Motor neuron (in vitro differentiated cells): ENCODE measurements around the gene JMJD7. TPM values are rescaled to one million over a fixed set of nuclear protein-coding genes. Genes with fewer than 3 reads are reported as not detected.

Source experiments
- ATAC-seq, 8 experiments: fragments of 200-7000 bp; cut with Tn5 transposase; replicated peaks in 6 of 8; 2 replicates each; pipeline ENCODE4 v1.8.0; 2021; ENCODE audit warnings: mild to moderate bottlenecking in 8 of 8, moderate library complexity in 8 of 8
- H3K27ac ChIP-seq, 2 donors: fragments of 250-450 bp; sonication (Bioruptor Pico); 2 replicates each; pipeline ENCODE4 v1.9.0; 2021; ENCODE audit warnings: antibody characterized with exemption in 2 of 2, mild to moderate bottlenecking in 2 of 2, moderate library complexity in 1 of 2
- H3K4me1 ChIP-seq, 2 donors: fragments of 250-450 bp; sonication (Bioruptor Pico); replicated peaks in 1 of 2; 2 replicates each; pipeline ENCODE4 v1.6.1; 2021; ENCODE audit warnings: antibody characterized with exemption in 2 of 2, mild to moderate bottlenecking in 2 of 2, moderate library complexity in 1 of 2
- H3K4me3 ChIP-seq, 5 donors: fragments of 250-450 bp; sonication (Bioruptor Pico); 2 replicates each; pipeline ENCODE4 v1.9.0; 2021; ENCODE audit warnings: antibody characterized with exemption in 5 of 5, mild to moderate bottlenecking in 5 of 5, moderate library complexity in 4 of 5
- WGBS, 10 experiments: fragments of 450-650 bp; shearing (Covaris generic); methylation state at CpG; one replicate each; pipeline ENCODE4 v1.0.0; 2022; 5-methylcytosine and 5-hydroxymethylcytosine counted together
- in situ Hi-C, 9 experiments: fragments of 400-800 bp; cut with MboI; loops; one replicate each; pipeline ENCODE4 v1.15.0; 2021; ENCODE audit warnings: low sequenced_read_pairs in 9 of 9, low pct_unique_long_range_greater_than_20kb in 2 of 9; ENCODE audit not compliant: unreplicated experiment in 9 of 9
- total RNA-seq, 8 experiments: library from RNA; unstranded; fragments of 300-600 nt; gene quantifications; 2 replicates each; pipeline versions ENCODE4 v1.2.3 to v1.2.4, GENCODE V29; 2022

Gene JMJD7
- total RNA-seq, 8 experiments from 2014 or later, result 4.0 to 8.8 (median 5.7) TPM

DNA sequence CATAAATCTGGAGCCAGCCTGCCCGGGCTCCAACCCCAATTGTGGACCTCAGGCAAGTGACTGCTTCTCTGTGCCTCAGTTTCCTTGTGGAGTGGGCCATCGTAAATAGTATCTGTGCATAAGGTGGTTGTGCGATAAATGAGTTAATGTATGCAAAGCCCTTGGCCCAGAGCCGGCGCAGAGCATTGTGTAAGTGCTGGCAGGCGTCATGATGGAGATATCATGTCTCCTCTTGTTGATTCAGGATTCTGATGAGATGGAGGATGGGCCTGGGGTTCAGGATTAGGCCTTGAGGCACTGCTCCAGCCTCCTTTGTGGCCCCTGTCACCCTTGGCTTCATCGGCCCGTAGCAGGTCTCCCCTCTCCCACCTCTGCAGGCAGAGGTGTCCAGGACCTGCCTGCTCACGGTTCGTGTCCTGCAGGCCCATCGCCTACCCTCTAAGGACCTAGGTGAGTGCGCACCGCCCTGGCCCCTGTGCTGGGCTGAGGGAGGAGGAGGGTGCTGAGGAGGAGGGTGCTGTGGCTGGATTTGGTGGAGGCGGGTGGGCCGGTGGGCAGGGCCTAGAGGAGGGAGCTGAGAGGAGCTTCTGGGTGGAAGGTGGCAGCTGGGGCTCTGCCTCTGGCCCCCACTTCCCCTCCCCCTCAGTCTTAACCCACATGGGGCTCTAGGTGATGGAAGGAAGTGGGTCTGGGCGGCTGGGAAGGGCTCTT lies 12.0 kb downstream of the JMJD7 start:
- in situ Hi-C loops, result no loop called here
- Histone ChIP-seq H3K4me1 (no peaks in the 10 kb centered on the region), H3K27ac (no peak overlapping the region), H3K4me3 (no peak overlapping the region)
- ATAC-seq, result peak in 1 of 8 experiments; percentile 9
- WGBS, 10 experiments, result 80 to 87% (median 87%) methylated on average over 1 to 4 of the region's 16 CpGs; no CpG with 5 or more reads in 7 of the 10 experiments

DNA sequence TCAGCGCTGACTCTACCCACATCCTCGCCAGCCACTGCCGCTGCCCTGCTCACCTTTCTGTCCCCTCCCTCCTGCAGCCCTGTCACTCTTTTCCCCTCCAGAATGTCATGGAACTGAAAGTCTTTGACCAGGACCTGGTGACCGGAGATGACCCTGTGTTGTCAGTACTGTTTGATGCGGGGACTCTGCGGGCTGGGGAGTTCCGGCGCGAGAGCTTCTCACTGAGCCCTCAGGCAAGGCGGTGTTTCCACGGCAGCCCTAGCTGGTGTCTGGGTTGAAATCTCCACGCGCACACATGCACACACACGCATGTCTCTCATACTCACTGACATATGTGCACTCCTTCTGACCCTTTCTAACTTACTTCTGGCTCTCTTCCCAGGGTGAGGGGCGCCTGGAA lies 12.8 kb downstream of the JMJD7 start:
- H3K4me3 ChIP-seq, result no peak overlapping the region
- ATAC-seq, result no peak
- H3K27ac ChIP-seq, result no peak overlapping the region
- 67 to 100% (median 100%) methylated on average over 1 to 5 of the region's 15 CpGs; no CpG with 5 or more reads in 3 of the 10 experiments for WGBS, 10 experiments
- H3K4me1 ChIP-seq, result no peaks in the 10 kb centered on the region
- in situ Hi-C loops, result no loop called here

DNA sequence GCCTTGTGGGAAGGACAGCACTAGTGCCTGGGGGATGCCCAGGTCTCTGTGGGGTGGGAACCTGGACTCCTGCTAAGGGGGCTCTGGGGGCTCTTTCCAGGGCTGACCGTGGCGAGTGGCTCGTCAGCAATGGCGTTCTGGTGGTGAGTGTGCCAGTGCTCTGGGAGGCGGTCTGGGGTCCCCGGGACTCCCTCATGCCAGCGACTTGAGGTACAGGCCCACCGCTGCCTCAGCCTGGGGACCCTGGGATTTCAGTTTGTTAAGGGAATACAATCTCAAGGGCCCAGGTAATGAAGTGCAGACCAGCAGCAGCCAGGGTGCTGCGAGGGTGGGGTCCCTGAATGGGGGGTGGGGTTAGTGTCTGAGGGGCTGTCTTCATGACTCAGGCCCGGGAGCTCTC lies 13.2 kb downstream of the JMJD7 start:
- no peak overlapping the region for H3K4me3 ChIP-seq
- H3K4me1 ChIP-seq, result no peaks in the 10 kb centered on the region
- in situ Hi-C loops, result no loop called here
- 100% methylated on average over 1 of the region's 10 CpGs; no CpG with 5 or more reads in 9 of the 10 experiments for whole genome bisulfite sequencing, 10 experiments
- H3K27ac ChIP-seq, result no peak overlapping the region
- no peak for ATAC-seq

DNA sequence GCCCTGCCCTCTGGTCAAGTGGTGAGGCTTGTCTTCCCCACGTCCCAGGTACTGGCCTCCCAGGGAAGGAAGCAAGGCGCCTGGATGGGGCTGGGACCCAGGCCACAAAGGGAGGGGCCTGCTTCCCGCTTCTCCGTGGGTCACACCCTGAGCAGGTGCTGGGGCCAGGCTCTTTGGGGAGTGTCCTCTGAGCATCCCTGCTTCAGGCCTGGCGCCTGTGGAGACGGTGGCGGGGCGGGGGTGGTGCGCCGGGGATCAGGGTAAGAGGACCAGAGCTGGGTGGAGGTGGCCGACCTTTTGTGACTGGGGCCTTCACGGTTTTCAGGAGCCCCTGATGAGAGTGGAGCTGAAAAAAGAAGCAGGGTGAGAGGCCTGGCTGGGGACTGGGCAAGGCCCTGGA lies 14.3 kb downstream of the JMJD7 start:
- no peak overlapping the region for H3K27ac ChIP-seq
- ATAC-seq, result peak in 1 of 8 experiments; percentile 28
- in situ Hi-C loops, result no loop called here

DNA sequence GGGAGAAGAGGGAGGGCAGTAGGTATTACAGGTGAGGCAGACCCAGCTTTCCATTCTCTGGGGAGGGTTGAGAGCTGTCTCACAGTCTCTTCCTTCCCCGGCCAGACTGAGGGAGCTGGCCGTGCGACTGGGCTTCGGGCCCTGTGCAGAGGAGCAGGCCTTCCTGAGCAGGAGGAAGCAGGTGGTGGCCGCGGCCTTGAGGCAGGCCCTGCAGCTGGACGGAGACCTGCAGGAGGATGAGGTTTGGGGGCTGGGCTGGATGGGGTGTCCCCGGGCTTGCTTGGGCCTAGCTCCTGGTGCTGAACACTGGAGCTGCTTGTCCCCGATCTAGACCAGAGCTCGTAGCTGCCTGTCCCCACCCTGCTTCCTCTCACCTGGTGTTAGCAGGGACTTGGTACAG lies 15.7 kb downstream of the JMJD7 start:
- H3K27ac ChIP-seq, result no peak overlapping the region
- WGBS, 10 experiments, result 96 to 100% (median 100%) methylated on average over 1 to 5 of the region's 10 CpGs; no CpG with 5 or more reads in 7 of the 10 experiments
- no peak for ATAC-seq
- H3K4me1 ChIP-seq, result no peaks in the 10 kb centered on the region
- in situ Hi-C loops, result no loop called here
- no peak overlapping the region for H3K4me3 ChIP-seq

More for the DNA sequence above, 14.3 kb downstream of the JMJD7 start:
- no peaks in the 10 kb centered on the region for H3K4me1 ChIP-seq
- H3K4me3 ChIP-seq, result no peak overlapping the region
- 0 to 78% (median 40%) methylated on average over 1 to 7 of the region's 12 CpGs; no CpG with 5 or more reads in 7 of the 10 experiments for WGBS, 10 experiments

DNA sequence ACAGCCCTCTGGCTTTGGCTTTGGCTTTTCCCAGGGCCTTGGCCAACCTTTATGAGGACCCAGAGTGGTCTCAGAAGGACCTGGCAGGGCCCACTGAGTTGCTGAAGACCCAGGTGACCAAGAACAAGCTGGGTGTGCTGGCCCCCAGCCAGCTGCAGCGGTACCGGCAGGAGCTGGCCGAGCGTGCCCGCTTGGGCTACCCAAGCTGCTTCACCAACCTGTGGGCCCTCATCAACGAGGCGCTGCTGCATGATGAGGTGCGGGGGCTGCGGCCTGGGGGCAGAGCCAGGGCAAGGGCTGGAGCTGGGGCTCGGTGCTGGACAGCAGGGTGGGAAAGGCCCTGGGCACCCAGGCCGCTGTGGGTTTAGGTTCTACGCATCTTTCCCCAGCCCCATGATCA lies 16.9 kb downstream of the JMJD7 start:
- in situ Hi-C loops, result no loop called here
- 50 to 100% (median 100%) methylated on average over 1 to 2 of the region's 12 CpGs; no CpG with 5 or more reads in 7 of the 10 experiments for WGBS, 10 experiments
- ATAC-seq, result no peak
- Histone ChIP-seq H3K4me3 (no peak overlapping the region), H3K4me1 (no peaks in the 10 kb centered on the region), H3K27ac (no peak overlapping the region)

DNA sequence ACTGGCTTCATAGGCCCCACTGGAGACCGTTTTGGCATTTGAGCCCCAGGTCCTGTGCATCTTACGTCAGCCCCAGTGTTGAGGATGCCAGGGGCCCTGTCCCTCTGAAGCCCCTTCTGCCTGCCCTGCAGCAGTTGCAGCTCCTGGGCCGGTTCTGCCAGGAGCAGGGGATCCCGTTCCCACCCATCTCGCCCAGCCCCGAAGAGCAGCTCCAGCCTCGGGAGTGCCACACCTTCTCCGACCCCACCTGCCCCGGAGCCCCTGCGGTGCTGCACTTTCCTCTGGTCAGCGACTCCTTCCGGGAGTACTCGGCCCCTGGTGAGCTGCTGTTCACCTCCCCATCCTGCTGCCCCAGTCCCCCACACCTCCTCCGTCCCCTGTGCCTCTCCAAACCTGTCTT lies 19.3 kb downstream of the JMJD7 start:
- Histone ChIP-seq H3K4me3 (no peak overlapping the region), H3K4me1 (no peaks in the 10 kb centered on the region), H3K27ac (no peak overlapping the region)
- ATAC-seq, result no peak
- in situ Hi-C loops, result no loop called here
- WGBS, 10 experiments, result 80% methylated on average over 1 of the region's 14 CpGs; no CpG with 5 or more reads in 9 of the 10 experiments

DNA sequence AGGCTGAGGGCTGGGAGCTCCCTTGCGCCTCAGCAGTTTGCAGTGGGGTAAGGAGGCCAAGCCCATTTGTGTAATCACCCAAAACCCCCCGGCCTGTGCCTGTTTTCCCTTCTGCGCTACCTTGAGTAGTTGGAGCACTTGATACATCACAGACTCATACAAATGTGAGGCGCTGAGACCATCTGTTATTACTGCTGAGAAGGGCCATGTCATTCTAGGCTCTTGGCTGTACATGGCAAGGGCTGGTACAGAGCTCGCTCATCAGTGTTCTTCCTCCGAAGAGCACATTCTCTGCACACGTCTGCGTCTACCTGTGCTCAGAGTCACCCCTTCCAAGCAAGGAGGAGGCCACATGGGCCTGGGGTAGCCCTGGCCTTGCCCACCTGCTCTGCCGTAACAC lies 20.1 kb downstream of the JMJD7 start:
- no peak overlapping the region for H3K4me3 ChIP-seq
- no peak for ATAC-seq
- whole genome bisulfite sequencing, 10 experiments, result 90 to 100% (median 92%) methylated on average over 1 to 5 of the region's 9 CpGs; no CpG with 5 or more reads in 7 of the 10 experiments
- in situ Hi-C loops, result no loop called here
- H3K4me1 ChIP-seq, result no peaks in the 10 kb centered on the region
- no peak overlapping the region for H3K27ac ChIP-seq

DNA sequence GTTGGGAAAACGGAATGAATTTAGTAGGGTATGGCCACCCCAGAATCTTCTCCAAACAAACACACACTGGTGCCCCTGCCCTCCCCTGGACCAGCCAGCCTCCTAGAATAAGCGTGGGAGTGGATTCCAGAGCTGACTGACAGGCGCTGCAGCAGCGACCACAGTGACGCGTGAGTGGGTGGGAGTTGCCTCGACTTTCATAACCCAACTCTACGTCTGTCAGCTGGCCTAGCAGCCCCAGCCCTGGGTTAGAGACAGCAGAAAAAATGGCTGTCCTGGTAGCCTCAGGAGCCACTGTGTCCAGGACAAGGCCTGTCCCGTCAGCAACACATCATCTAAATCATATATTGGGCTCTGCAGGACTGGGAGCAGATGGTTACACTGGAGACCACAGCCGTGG lies 20.7 kb downstream of the JMJD7 start:
- no peak for ATAC-seq
- H3K27ac ChIP-seq, result no peak overlapping the region
- 57 to 100% (median 90%) methylated on average over 1 to 2 of the region's 10 CpGs; no CpG with 5 or more reads in 4 of the 10 experiments for WGBS, 10 experiments

DNA sequence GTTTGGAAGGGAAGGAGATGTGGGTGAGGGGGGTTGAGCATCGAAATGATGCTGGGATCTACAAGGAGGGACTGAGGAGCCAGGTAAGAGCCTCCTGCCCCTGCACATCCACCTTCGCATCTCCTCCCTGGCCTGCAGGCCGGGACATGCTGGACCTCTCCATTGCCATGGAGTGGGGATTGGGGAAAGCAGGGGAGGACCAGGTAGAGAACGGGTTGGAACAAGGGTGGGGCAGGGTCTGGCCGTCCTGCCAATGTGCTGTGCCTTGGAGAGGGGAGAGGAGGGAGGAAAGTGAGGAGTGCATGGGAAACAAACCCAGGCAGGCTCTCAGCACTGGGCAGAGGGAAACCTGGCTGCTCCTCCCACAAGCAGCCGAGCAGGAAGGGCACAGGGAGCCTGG lies 21.3 kb downstream of the JMJD7 start:
- H3K27ac ChIP-seq, result no peak overlapping the region

More for the DNA sequence above, 20.7 kb downstream of the JMJD7 start:
- Histone ChIP-seq H3K4me3 (no peak overlapping the region), H3K4me1 (no peaks in the 10 kb centered on the region)
- in situ Hi-C loops, result no loop called here

DNA sequence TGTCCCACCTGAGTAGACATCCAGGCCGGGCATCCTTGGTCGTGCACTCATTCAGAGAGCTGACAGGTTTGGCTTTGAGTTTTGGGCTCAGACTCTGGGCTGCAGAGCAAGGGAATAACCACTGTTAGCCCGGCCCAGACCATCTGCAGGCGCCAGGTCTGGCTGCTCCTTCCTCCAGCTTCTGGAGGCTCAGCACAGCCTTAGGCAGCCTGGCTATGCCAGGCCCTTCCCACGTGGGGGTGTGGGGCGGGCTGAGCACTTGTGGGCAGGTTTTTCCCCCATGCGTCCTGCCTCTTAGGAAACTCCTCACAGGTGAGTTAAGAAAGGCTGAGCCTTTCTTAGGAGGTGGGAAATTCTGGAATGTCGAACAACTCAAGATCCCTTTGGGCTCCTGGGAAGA lies 22.0 kb downstream of the JMJD7 start:
- 18 to 80% (median 75%) methylated on average over 1 to 4 of the region's 8 CpGs; no CpG with 5 or more reads in 4 of the 10 experiments for WGBS, 10 experiments
- Histone ChIP-seq H3K27ac (no peak overlapping the region), H3K4me1 (peaks cover 1 to 9% of the 10 kb centered on the region in 2 donors), H3K4me3 (no peak overlapping the region)
- in situ Hi-C loops, result no loop called here
- peak in 3 of 8 experiments; percentile 41 to 71 (median 66) for ATAC-seq

More for the DNA sequence above, 21.3 kb downstream of the JMJD7 start:
- in situ Hi-C loops, result no loop called here
- no peak for ATAC-seq
- no peak overlapping the region for H3K4me3 ChIP-seq
- peaks cover 0 to 3% of the 10 kb centered on the region in 2 donors for H3K4me1 ChIP-seq
- 80 to 100% (median 95%) methylated on average over 1 to 2 of the region's 6 CpGs; no CpG with 5 or more reads in 6 of the 10 experiments for WGBS, 10 experiments

DNA sequence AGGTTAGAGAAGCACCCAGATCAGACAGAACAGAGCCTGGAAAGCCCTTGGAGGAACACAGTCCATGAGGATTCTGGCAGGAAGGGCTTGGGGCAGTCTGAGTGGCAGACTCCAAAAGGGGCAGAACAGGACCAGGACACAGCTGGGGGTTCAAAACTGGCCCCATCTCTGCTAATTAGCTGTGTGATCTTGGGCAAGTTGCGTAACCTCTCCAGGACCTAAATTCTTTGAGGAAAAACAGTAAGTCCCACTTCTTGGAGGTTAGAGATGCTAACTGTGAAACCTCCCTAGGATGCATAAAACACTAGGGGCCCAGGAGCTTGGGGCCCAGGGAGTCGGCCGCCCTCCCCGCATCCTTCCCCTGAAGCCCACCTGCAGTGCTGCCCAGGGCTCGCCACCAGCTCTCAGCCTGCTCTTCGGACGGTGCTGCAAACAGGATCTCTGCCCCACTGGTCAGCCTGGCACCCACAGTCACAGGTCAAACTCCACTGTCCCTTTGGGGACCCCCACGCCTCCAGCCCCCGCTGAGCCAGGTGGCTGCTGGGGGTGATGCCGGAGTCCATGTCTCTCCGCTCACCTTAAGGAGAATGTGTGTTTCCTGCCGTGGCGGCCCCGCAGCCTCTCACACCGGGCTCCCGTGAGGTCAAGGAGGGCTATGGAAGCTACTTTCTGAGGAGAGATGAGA lies 22.7 kb downstream of the JMJD7 start:
- in situ Hi-C loops, result no loop called here

DNA sequence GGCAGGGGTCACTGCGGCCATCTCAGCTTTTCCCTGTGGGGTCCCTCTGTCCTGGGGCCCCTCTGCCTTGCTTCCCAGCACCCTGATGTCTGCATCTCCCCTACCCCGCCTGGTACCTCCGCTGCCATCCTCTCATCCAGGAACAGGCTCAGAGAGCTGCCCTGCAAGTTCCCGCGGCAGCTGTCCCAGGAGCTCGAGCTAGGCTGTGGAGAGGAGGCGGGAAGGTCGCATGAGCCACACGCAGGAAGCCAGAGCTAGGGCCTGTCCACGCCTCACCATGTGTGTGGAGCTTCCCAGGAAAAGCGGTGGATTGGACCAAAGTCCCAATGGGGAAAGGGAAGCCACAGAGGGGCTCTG lies 23.3 kb downstream of the JMJD7 start:
- ATAC-seq, result no peak
- 3 to 100% (median 70%) methylated on average over 1 to 6 of the region's 11 CpGs; no CpG with 5 or more reads in 6 of the 10 experiments for WGBS, 10 experiments
- in situ Hi-C loops, result no loop called here
- H3K4me1 ChIP-seq, result peaks cover 13 to 21% of the 10 kb centered on the region in 2 donors
- H3K4me3 ChIP-seq, result no peak overlapping the region
- H3K27ac ChIP-seq, result no peak overlapping the region

More for the DNA sequence above, 22.7 kb downstream of the JMJD7 start:
- peak in 1 of 8 experiments; percentile 8 for ATAC-seq
- 60 to 100% (median 91%) methylated on average over 1 to 6 of the region's 16 CpGs; no CpG with 5 or more reads in 2 of the 10 experiments for WGBS, 10 experiments
- Histone ChIP-seq H3K4me1 (peaks cover 9 to 17% of the 10 kb centered on the region in 2 donors), H3K27ac (no peak overlapping the region), H3K4me3 (no peak overlapping the region)
